Gastrocnemius medialis (tissue), 4 donors: ENCODE data around the gene SPAG4. TPM values are rescaled to one million over a fixed set of nuclear protein-coding genes. Genes with fewer than 3 reads are reported as not detected.

ENCODE experiments used
- ATAC-seq, 2 donors: fragments of 150-250 bp; one replicate each; pipeline ENCODE4 v1.9.1; 2016
- DNase-seq, 2 donors: peaks; one replicate each; pipeline ENCODE4 v3.0.0-alpha.2; 2019
- H3K27ac ChIP-seq, 4 donors: fragments of 200-600 bp; sonication (generic); 1 replicate in 1 of 4; 2 replicates in 3 of 4; pipeline ENCODE4 v1.5.1; 2016 to 2018; ENCODE audit warnings: mild to moderate bottlenecking in 2 of 4, moderate library complexity in 1 of 4
- H3K27me3 ChIP-seq, 3 donors: fragments of 200-600 bp; sonication (generic) in 2 of 3; 1 replicate in 1 of 3; 2 replicates in 2 of 3; pipeline versions ENCODE4 v1.5.1 to v1.6.0; 2016 to 2019; ENCODE audit warnings: mild to moderate bottlenecking in 1 of 3, moderate library complexity in 1 of 3
- H3K36me3 ChIP-seq, 2 donors: fragments of 200-600 bp; sonication (generic) in 1 of 2; one replicate each; pipeline ENCODE4 v1.5.1; 2017 to 2018
- H3K4me1 ChIP-seq, 2 donors: fragments of 200-600 bp; sonication (generic) in 1 of 2; one replicate each; pipeline ENCODE4 v1.5.1; 2016 to 2017; ENCODE audit warnings: mild to moderate bottlenecking in 2 of 2
- H3K4me3 ChIP-seq, 4 donors: fragments of 200-600 bp; sonication (generic) in 3 of 4; 1 replicate in 1 of 4; 2 replicates in 3 of 4; pipeline ENCODE4 v1.5.1; 2016 to 2019; ENCODE audit warnings: mild to moderate bottlenecking in 2 of 4
- H3K9me3 ChIP-seq, 3 donors: fragments of 200-600 bp; sonication (generic) in 2 of 3; 1 replicate in 1 of 3; 2 replicates in 2 of 3; pipeline ENCODE4 v1.5.1; 2016 to 2019
- CTCF ChIP-seq, 5 experiments: fragments of 450-650 bp in 3 of 5; fragments of 200-600 bp in 2 of 5; sonication (generic) in 2 of 5; IDR thresholded peaks in 4 of 5; conservative IDR thresholded peaks in 1 of 5; 1 replicate in 4 of 5; 2 replicates in 1 of 5; pipeline ENCODE4 v1.5.1; 2016 to 2019; ENCODE audit warnings: antibody characterized with exemption in 5 of 5, mild to moderate bottlenecking in 3 of 5, moderate library complexity in 3 of 5
- POLR2A ChIP-seq, 2 donors: fragments of 450-650 bp; IDR thresholded peaks; one replicate each; pipeline ENCODE4 v1.6.1; 2017; ENCODE audit warnings: antibody characterized with exemption in 2 of 2, mild to moderate bottlenecking in 2 of 2, moderate library complexity in 2 of 2
- in situ Hi-C, 4 donors: fragments of 200-750 bp; cut with MboI; loops; one replicate each; pipeline versions ENCODE4 v1.15.0 to v1.8.0; 2017; ENCODE audit warnings: low sequenced_read_pairs in 4 of 4
- intact Hi-C: fragments of 100-400 bp; cut with DNase I; formaldehyde crosslinking; loops from one replicate; pipeline ENCODE4 v1.15.1; 2023; ENCODE audit warnings: low total_unique reads
- total RNA-seq, 4 donors: library from RNA; depleted of rRNA; stranded (reverse); fragments of >200 nt; gene quantifications; one replicate each; pipeline versions ENCODE4 v1.1.0 to v1.2.3, GENCODE V29; 2016

The SPAG4 gene
- total RNA-seq, 4 donors from 2014 or later, result 0.91 to 1.4 TPM; not detected in 2

- in situ Hi-C loops (no loop called here), intact Hi-C loops (no loop called here)
- TF ChIP-seq POLR2A (IDR thresholded peaks at IDR 0.05) (no peak), CTCF (IDR thresholded peaks at IDR 0.05 in 4 of 5, conservative IDR thresholded peaks at IDR 0.05 in 1 of 5) (no peak)
- Histone ChIP-seq H3K4me3 (no peak overlapping the region), H3K27me3 (no peaks in the 10 kb centered on the region), H3K27ac (no peak overlapping the region), H3K36me3 (no peaks in the 10 kb centered on the region), H3K4me1 (no peaks in the 10 kb centered on the region), H3K9me3 (no peaks in the 10 kb centered on the region)
- ATAC-seq (no peak), DNase-seq (no peak)
Observed at GRCh38 chr20:35582741-35583404, 32.8 kb upstream of the SPAG4 start.

GRCh38 chr20:35583636-35584560 is 31.7 kb upstream of the SPAG4 start:
- Histone ChIP-seq H3K36me3 (no peaks in the 10 kb centered on the region), H3K27ac (no peak overlapping the region), H3K4me3 (no peak overlapping the region), H3K4me1 (no peaks in the 10 kb centered on the region), H3K9me3 (no peaks in the 10 kb centered on the region), H3K27me3 (no peaks in the 10 kb centered on the region)
- TF ChIP-seq POLR2A (IDR thresholded peaks at IDR 0.05) (no peak), CTCF (IDR thresholded peaks at IDR 0.05 in 4 of 5, conservative IDR thresholded peaks at IDR 0.05 in 1 of 5) (no peak)
- intact Hi-C loops, result no loop called here
- DNase-seq (no peak), ATAC-seq (no peak)
- in situ Hi-C loops, result no loop called here

GRCh38 chr20:35586751-35587425 is 28.7 kb upstream of the SPAG4 start:
- intact Hi-C loops, result no loop called here
- H3K27ac ChIP-seq, result no peak overlapping the region
- DNase-seq (no peak), ATAC-seq (no peak)
- H3K4me3 ChIP-seq, result no peak overlapping the region
- TF ChIP-seq CTCF (IDR thresholded peaks at IDR 0.05 in 4 of 5, conservative IDR thresholded peaks at IDR 0.05 in 1 of 5) (no peak), POLR2A (IDR thresholded peaks at IDR 0.05) (no peak)
- in situ Hi-C loops, result no loop called here
- no peaks in the 10 kb centered on the region for H3K9me3 ChIP-seq
- no peaks in the 10 kb centered on the region for H3K27me3 ChIP-seq
- no peaks in the 10 kb centered on the region for H3K4me1 ChIP-seq
- no peaks in the 10 kb centered on the region for H3K36me3 ChIP-seq

- intact Hi-C loops, result no loop called here
- TF ChIP-seq POLR2A (IDR thresholded peaks at IDR 0.05) (no peak), CTCF (IDR thresholded peaks at IDR 0.05 in 4 of 5, conservative IDR thresholded peaks at IDR 0.05 in 1 of 5) (no peak)
- in situ Hi-C loops, result no loop called here
- Histone ChIP-seq H3K27ac (no peak overlapping the region), H3K4me1 (no peaks in the 10 kb centered on the region), H3K27me3 (no peaks in the 10 kb centered on the region), H3K4me3 (no peak overlapping the region), H3K9me3 (no peaks in the 10 kb centered on the region), H3K36me3 (no peaks in the 10 kb centered on the region)
- DNase-seq (no peak), ATAC-seq (no peak)
Observed at GRCh38 chr20:35587436-35587835, 28.2 kb upstream of the SPAG4 start.
